ENCODE data around the gene KCTD16. TPM values are rescaled to one million over a fixed set of nuclear protein-coding genes. Genes with fewer than 3 reads are reported as not detected.

Gene KCTD16
- total and polyA plus RNA-seq, 2 experiments from 2014 or later, result 0.45 to 3.4 TPM

GRCh38 chr5:144525000-144525399 lies 354.3 kb downstream of the KCTD16 start:
- H3K4me3 ChIP-seq, result no peak overlapping the region
- H4K20me1 ChIP-seq (ENCODE audit: insufficient read depth, poor library complexity, severe bottlenecking), result no peaks in the 10 kb centered on the region
- no peaks in the 10 kb centered on the region for H3K9me3 ChIP-seq (ENCODE audit: low read depth)
- WGBS (ENCODE audit: low lambda C conversion rate, missing lambda C conversion rate), result 84% methylated on average over 1 of the region's 1 CpG
- H3K27ac ChIP-seq, result no peak overlapping the region
- DNase-seq (ENCODE audit: low spot score), result no peak
- no peaks in the 10 kb centered on the region for H3K27me3 ChIP-seq
- no peak overlapping the region for H3K4me2 ChIP-seq
- TF ChIP-seq EZH2phosphoT487 (IDR thresholded peaks at IDR 0.05; ENCODE audit: low read depth, severe bottlenecking, unreplicated experiment), result no peak
- H3K79me2 ChIP-seq, result no peaks in the 10 kb centered on the region
- H2AFZ ChIP-seq, result no peak overlapping the region
- no peaks in the 10 kb centered on the region for H3K4me1 ChIP-seq (ENCODE audit: insufficient read depth)
- no peaks in the 10 kb centered on the region for H3K36me3 ChIP-seq (replicated peaks; ENCODE audit: insufficient read depth, low read depth)
- no peaks in the 10 kb centered on the region for H3K9me2 ChIP-seq (replicated peaks; ENCODE audit: insufficient read depth)

- no peak for DNase-seq (ENCODE audit: low spot score)
- Histone ChIP-seq H3K27ac (no peak overlapping the region), H4K20me1 (ENCODE audit: insufficient read depth, poor library complexity, severe bottlenecking) (no peaks in the 10 kb centered on the region), H3K9me2 (replicated peaks; ENCODE audit: insufficient read depth) (no peaks in the 10 kb centered on the region), H3K4me3 (no peak overlapping the region), H3K79me2 (no peaks in the 10 kb centered on the region), H3K9me3 (ENCODE audit: low read depth) (no peaks in the 10 kb centered on the region), H3K4me1 (ENCODE audit: insufficient read depth) (no peaks in the 10 kb centered on the region), H2AFZ (no peak overlapping the region), H3K4me2 (no peak overlapping the region), H3K27me3 (no peaks in the 10 kb centered on the region), H3K36me3 (replicated peaks; ENCODE audit: insufficient read depth, low read depth) (no peaks in the 10 kb centered on the region)
- 94% methylated on average over 1 of the region's 1 CpG for WGBS (ENCODE audit: low lambda C conversion rate, missing lambda C conversion rate)
- TF ChIP-seq CTCF (IDR thresholded peaks at IDR 0.05; ENCODE audit: poor library complexity), result no peak
These were observed 360.5 kb downstream of the KCTD16 start for GRCh38 chr5:144531188-144531587.

Small RNA genes within 50 kb of the gene (small RNA-seq; reads per million reads assigned to genes)
- gene CKS1BP5 (not detected), gene RN7SL87P (not detected)

Other genes with a start within 250 kb of the KCTD16 start
- 118 and 119 TPM in 2 replicates for gene YIPF5, start 214 bp upstream of the KCTD16 start, total RNA-seq
- gene YIPF5, start 214 bp upstream of the KCTD16 start, polyA plus RNA-seq, result 82.3 and 97.1 TPM in 2 replicates